Measurements from ENCODE around the gene ZNF385D.

ZNF385D gene

GRCh38 chr3:21426920-21427319, 324.1 kb downstream of the ZNF385D start:
- H3K36me3 ChIP-seq (ENCODE audit: control insufficient read depth, insufficient read depth, low read length) = no peaks in the 10 kb centered on the region
- no peak overlapping the region for H3K4me3 ChIP-seq (replicated peaks; ENCODE audit: low read depth, low read length)
- no peak for TF ChIP-seq CTCF (IDR thresholded peaks at IDR 0.05; ENCODE audit: insufficient read depth, low read length, poor library complexity, severe bottlenecking)
- no peak for DNase-seq (ENCODE audit: extremely low read depth, insufficient read length)
- no peaks in the 10 kb centered on the region for H3K27me3 ChIP-seq (replicated peaks; ENCODE audit: control insufficient read depth, insufficient read depth, low read length)

GRCh38 chr3:21425715-21426114, 325.3 kb downstream of the ZNF385D start:
- H3K27me3 ChIP-seq (replicated peaks; ENCODE audit: control insufficient read depth, insufficient read depth, low read length) = no peaks in the 10 kb centered on the region
- no peaks in the 10 kb centered on the region for H3K36me3 ChIP-seq (ENCODE audit: control insufficient read depth, insufficient read depth, low read length)
- TF ChIP-seq CTCF (IDR thresholded peaks at IDR 0.05; ENCODE audit: insufficient read depth, low read length, poor library complexity, severe bottlenecking) = no peak
- no peak overlapping the region for H3K4me3 ChIP-seq (replicated peaks; ENCODE audit: low read depth, low read length)
- no peak for DNase-seq (ENCODE audit: extremely low read depth, insufficient read length)

GRCh38 chr3:21421096-21421495, 329.9 kb downstream of the ZNF385D start:
- no peak for TF ChIP-seq CTCF (IDR thresholded peaks at IDR 0.05; ENCODE audit: insufficient read depth, low read length, poor library complexity, severe bottlenecking)
- no peaks in the 10 kb centered on the region for H3K36me3 ChIP-seq (ENCODE audit: control insufficient read depth, insufficient read depth, low read length)
- DNase-seq (ENCODE audit: extremely low read depth, insufficient read length) = no peak
- H3K4me3 ChIP-seq (replicated peaks; ENCODE audit: low read depth, low read length) = no peak overlapping the region
- H3K27me3 ChIP-seq (replicated peaks; ENCODE audit: control insufficient read depth, insufficient read depth, low read length) = no peaks in the 10 kb centered on the region

GRCh38 chr3:21417991-21418390, 333.0 kb downstream of the ZNF385D start:
- H3K36me3 ChIP-seq (ENCODE audit: control insufficient read depth, insufficient read depth, low read length) = no peaks in the 10 kb centered on the region
- H3K4me3 ChIP-seq (replicated peaks; ENCODE audit: low read depth, low read length) = no peak overlapping the region
- DNase-seq (ENCODE audit: extremely low read depth, insufficient read length) = no peak
- TF ChIP-seq CTCF (IDR thresholded peaks at IDR 0.05; ENCODE audit: insufficient read depth, low read length, poor library complexity, severe bottlenecking) = no peak
- H3K27me3 ChIP-seq (replicated peaks; ENCODE audit: control insufficient read depth, insufficient read depth, low read length) = no peaks in the 10 kb centered on the region

GRCh38 chr3:21414506-21414905, 336.5 kb downstream of the ZNF385D start:
- DNase-seq (ENCODE audit: extremely low read depth, insufficient read length) = no peak
- Histone ChIP-seq H3K36me3 (ENCODE audit: control insufficient read depth, insufficient read depth, low read length) (no peaks in the 10 kb centered on the region), H3K27me3 (replicated peaks; ENCODE audit: control insufficient read depth, insufficient read depth, low read length) (no peaks in the 10 kb centered on the region), H3K4me3 (replicated peaks; ENCODE audit: low read depth, low read length) (no peak overlapping the region)
- no peak for TF ChIP-seq CTCF (IDR thresholded peaks at IDR 0.05; ENCODE audit: insufficient read depth, low read length, poor library complexity, severe bottlenecking)

- no peaks in the 10 kb centered on the region for H3K27me3 ChIP-seq (replicated peaks; ENCODE audit: control insufficient read depth, insufficient read depth, low read length)
- no peak for DNase-seq (ENCODE audit: extremely low read depth, insufficient read length)
- H3K36me3 ChIP-seq (ENCODE audit: control insufficient read depth, insufficient read depth, low read length) = no peaks in the 10 kb centered on the region
- no peak overlapping the region for H3K4me3 ChIP-seq (replicated peaks; ENCODE audit: low read depth, low read length)
- TF ChIP-seq CTCF (IDR thresholded peaks at IDR 0.05; ENCODE audit: insufficient read depth, low read length, poor library complexity, severe bottlenecking) = no peak
These were observed 340.0 kb downstream of the ZNF385D start for GRCh38 chr3:21411058-21411457.

All from GM06990 (cell line).